ENCODE data around the gene PLCB4.

PLCB4 gene

GRCh38 chr20:9210356-9210755 lies 141.5 kb downstream of the PLCB4 start:
- no peak overlapping the region for H3K23ac ChIP-seq (ENCODE audit: low read depth, low read length, poor library complexity)
- no peak overlapping the region for H2BK15ac ChIP-seq (ENCODE audit: low read length)
- no peaks in the 10 kb centered on the region for H3K27me3 ChIP-seq (ENCODE audit: control insufficient read depth in 3 of 3, insufficient read depth in 3 of 3, low read depth in 1 of 3, low read length in 3 of 3)
- no peak overlapping the region for H3K27ac ChIP-seq (replicated peaks; ENCODE audit: low read length)
- H3K4me3 ChIP-seq (ENCODE audit: low read length in 2 of 2): no peak overlapping the region
- H4K91ac ChIP-seq (ENCODE audit: low read depth, low read length, poor library complexity): no peak overlapping the region
- no peak overlapping the region for H2BK12ac ChIP-seq (ENCODE audit: low read length)
- H2AK5ac ChIP-seq (ENCODE audit: low read depth, low read length): no peak overlapping the region
- DNase-seq (ENCODE audit: low spot score): no peak
- no CpG with 5 or more reads among the region's 5 CpGs for WGBS, 2 donors (ENCODE audit: extremely low coverage in 2 of 2, insufficient read length in 2 of 2, insufficient replicate concordance in 1 of 2)
- no peaks in the 10 kb centered on the region for H3K79me1 ChIP-seq (ENCODE audit: low read depth, low read length)
- no peaks in the 10 kb centered on the region for H3K36me3 ChIP-seq (replicated peaks in 1 of 2; ENCODE audit: control insufficient read depth in 2 of 2, insufficient read depth in 2 of 2, low read length in 2 of 2)
- no peak overlapping the region for H3K4me2 ChIP-seq (ENCODE audit: insufficient read depth, low read length, poor library complexity, severe bottlenecking)
- H3K14ac ChIP-seq (ENCODE audit: low read length): no peak overlapping the region
- H3K9me3 ChIP-seq (replicated peaks in 1 of 2; ENCODE audit: control insufficient read depth in 2 of 2, insufficient read depth in 1 of 2, low read depth in 1 of 2, low read length in 2 of 2): no peaks in the 10 kb centered on the region
- H2AFZ ChIP-seq (ENCODE audit: low read length): no peak overlapping the region
- H4K8ac ChIP-seq (ENCODE audit: low read depth, low read length): no peak overlapping the region
- H2BK5ac ChIP-seq (ENCODE audit: low read length): no peak overlapping the region
- H3K9ac ChIP-seq (ENCODE audit: low read depth, low read length, poor library complexity): no peak overlapping the region
- H3K18ac ChIP-seq (ENCODE audit: low read length): no peak overlapping the region
- no peak overlapping the region for H2BK120ac ChIP-seq (ENCODE audit: low read depth, low read length)
- H3K4me1 ChIP-seq (ENCODE audit: control insufficient read depth in 2 of 2, insufficient read depth in 1 of 2, low read depth in 1 of 2, low read length in 2 of 2): peaks cover 0 to 2% of the 10 kb centered on the region in 2 donors
- H3K4ac ChIP-seq (ENCODE audit: low read length): no peak overlapping the region

DNA sequence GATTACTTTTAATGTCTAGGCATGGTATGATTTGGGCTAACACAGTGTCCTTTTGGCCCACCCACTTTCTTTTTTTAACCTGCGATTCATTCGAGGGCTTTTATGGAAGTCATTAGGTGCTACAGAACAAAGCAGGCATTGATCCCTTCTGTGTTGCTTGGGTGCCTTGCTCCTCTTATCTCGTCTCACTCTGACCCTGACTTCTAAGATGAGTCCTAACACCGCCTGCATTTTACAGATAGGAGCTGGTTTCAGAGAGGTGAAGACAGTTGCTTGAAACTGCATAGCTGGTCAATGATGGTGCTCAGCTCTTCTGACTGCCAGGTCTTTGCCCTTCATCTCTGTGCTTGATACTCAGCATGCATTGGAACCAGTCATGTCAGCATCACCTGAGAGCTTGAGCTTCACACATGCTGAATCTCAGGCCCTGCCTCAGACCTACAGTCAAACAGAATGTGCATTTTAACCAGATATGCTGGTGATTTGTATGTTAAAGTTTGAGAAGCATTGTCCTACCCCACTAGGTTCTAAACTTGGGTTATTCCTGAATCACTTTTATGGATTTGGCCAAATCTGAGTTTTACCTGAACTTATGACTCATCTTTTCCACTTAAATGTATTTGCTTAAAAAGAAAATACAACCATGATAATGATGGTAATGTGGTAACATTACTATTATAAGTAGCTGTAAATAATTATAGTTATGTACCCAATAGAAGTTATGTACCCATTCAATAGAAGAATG lies 142.3 kb downstream of the PLCB4 start:
- Histone ChIP-seq H3K36me3 (replicated peaks in 1 of 2; ENCODE audit: control insufficient read depth in 2 of 2, insufficient read depth in 2 of 2, low read length in 2 of 2) (no peaks in the 10 kb centered on the region), H2BK15ac (ENCODE audit: low read length) (no peak overlapping the region), H3K18ac (ENCODE audit: low read length) (no peak overlapping the region), H2BK5ac (ENCODE audit: low read length) (no peak overlapping the region), H3K4me1 (ENCODE audit: control insufficient read depth in 2 of 2, insufficient read depth in 1 of 2, low read depth in 1 of 2, low read length in 2 of 2) (no peaks in the 10 kb centered on the region), H3K9ac (ENCODE audit: low read depth, low read length, poor library complexity) (no peak overlapping the region), H3K23ac (ENCODE audit: low read depth, low read length, poor library complexity) (no peak overlapping the region), H2AFZ (ENCODE audit: low read length) (no peak overlapping the region), H3K4me3 (ENCODE audit: low read length in 2 of 2) (no peak overlapping the region), H3K9me3 (replicated peaks in 1 of 2; ENCODE audit: control insufficient read depth in 2 of 2, insufficient read depth in 1 of 2, low read depth in 1 of 2, low read length in 2 of 2) (no peaks in the 10 kb centered on the region), H4K91ac (ENCODE audit: low read depth, low read length, poor library complexity) (no peak overlapping the region), H2AK5ac (ENCODE audit: low read depth, low read length) (no peak overlapping the region), H3K4ac (ENCODE audit: low read length) (no peak overlapping the region), H3K27me3 (ENCODE audit: control insufficient read depth in 3 of 3, insufficient read depth in 3 of 3, low read depth in 1 of 3, low read length in 3 of 3) (no peaks in the 10 kb centered on the region), H4K8ac (ENCODE audit: low read depth, low read length) (no peak overlapping the region), H3K14ac (ENCODE audit: low read length) (no peak overlapping the region), H2BK12ac (ENCODE audit: low read length) (no peak overlapping the region), H2BK120ac (ENCODE audit: low read depth, low read length) (no peak overlapping the region), H3K79me1 (ENCODE audit: low read depth, low read length) (no peaks in the 10 kb centered on the region), H3K27ac (replicated peaks; ENCODE audit: low read length) (no peak overlapping the region), H3K4me2 (ENCODE audit: insufficient read depth, low read length, poor library complexity, severe bottlenecking) (no peak overlapping the region)
- WGBS, 2 donors (ENCODE audit: extremely low coverage in 2 of 2, insufficient read length in 2 of 2, insufficient replicate concordance in 1 of 2): no CpG with 5 or more reads among the region's 4 CpGs
- DNase-seq (ENCODE audit: low spot score): no peak

GRCh38 chr20:9212735-9213134 lies 143.8 kb downstream of the PLCB4 start:
- no peak overlapping the region for H3K4me3 ChIP-seq (ENCODE audit: low read length in 2 of 2)
- no peak overlapping the region for H2BK120ac ChIP-seq (ENCODE audit: low read depth, low read length)
- H2AFZ ChIP-seq (ENCODE audit: low read length): no peak overlapping the region
- no peak overlapping the region for H4K8ac ChIP-seq (ENCODE audit: low read depth, low read length)
- H3K79me1 ChIP-seq (ENCODE audit: low read depth, low read length): no peaks in the 10 kb centered on the region
- no peak overlapping the region for H4K91ac ChIP-seq (ENCODE audit: low read depth, low read length, poor library complexity)
- no peak overlapping the region for H2AK5ac ChIP-seq (ENCODE audit: low read depth, low read length)
- no peak overlapping the region for H2BK12ac ChIP-seq (ENCODE audit: low read length)
- H3K23ac ChIP-seq (ENCODE audit: low read depth, low read length, poor library complexity): no peak overlapping the region
- no peaks in the 10 kb centered on the region for H3K27me3 ChIP-seq (ENCODE audit: control insufficient read depth in 3 of 3, insufficient read depth in 3 of 3, low read depth in 1 of 3, low read length in 3 of 3)
- no peak overlapping the region for H2BK5ac ChIP-seq (ENCODE audit: low read length)
- no peaks in the 10 kb centered on the region for H3K9me3 ChIP-seq (replicated peaks in 1 of 2; ENCODE audit: control insufficient read depth in 2 of 2, insufficient read depth in 1 of 2, low read depth in 1 of 2, low read length in 2 of 2)
- H3K27ac ChIP-seq (replicated peaks; ENCODE audit: low read length): no peak overlapping the region
- no peak overlapping the region for H2BK15ac ChIP-seq (ENCODE audit: low read length)
- no peak overlapping the region for H3K9ac ChIP-seq (ENCODE audit: low read depth, low read length, poor library complexity)
- H3K4ac ChIP-seq (ENCODE audit: low read length): no peak overlapping the region
- no peaks in the 10 kb centered on the region for H3K4me1 ChIP-seq (ENCODE audit: control insufficient read depth in 2 of 2, insufficient read depth in 1 of 2, low read depth in 1 of 2, low read length in 2 of 2)
- WGBS, 2 donors (ENCODE audit: extremely low coverage in 2 of 2, insufficient read length in 2 of 2, insufficient replicate concordance in 1 of 2): no CpG with 5 or more reads among the region's 2 CpGs
- H3K18ac ChIP-seq (ENCODE audit: low read length): no peak overlapping the region
- H3K14ac ChIP-seq (ENCODE audit: low read length): no peak overlapping the region
- DNase-seq (ENCODE audit: low spot score): no peak
- no peak overlapping the region for H3K4me2 ChIP-seq (ENCODE audit: insufficient read depth, low read length, poor library complexity, severe bottlenecking)
- no peaks in the 10 kb centered on the region for H3K36me3 ChIP-seq (replicated peaks in 1 of 2; ENCODE audit: control insufficient read depth in 2 of 2, insufficient read depth in 2 of 2, low read length in 2 of 2)

DNA sequence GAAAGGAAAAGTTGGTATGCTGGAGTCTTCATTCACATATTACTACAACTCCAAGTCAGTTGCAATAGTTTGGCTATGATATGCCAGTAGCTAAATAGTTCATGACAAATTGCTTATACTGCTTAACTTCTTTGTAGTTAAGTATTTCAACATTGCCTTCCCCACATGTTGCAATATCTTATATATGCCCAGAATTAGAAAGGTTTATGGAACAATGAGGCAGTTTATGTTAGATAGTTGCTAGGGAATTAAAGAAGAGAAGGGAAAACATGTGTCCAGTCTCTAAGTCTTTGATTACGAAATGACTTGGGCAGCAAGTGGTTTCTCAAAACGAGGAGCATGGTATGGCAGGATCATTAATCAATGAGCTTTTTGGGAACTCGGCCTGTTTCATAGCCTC lies 145.8 kb downstream of the PLCB4 start:
- H3K4me2 ChIP-seq (ENCODE audit: insufficient read depth, low read length, poor library complexity, severe bottlenecking): no peak overlapping the region
- H3K27ac ChIP-seq (replicated peaks; ENCODE audit: low read length): no peak overlapping the region
- H2AK5ac ChIP-seq (ENCODE audit: low read depth, low read length): no peak overlapping the region
- H3K4ac ChIP-seq (ENCODE audit: low read length): no peak overlapping the region
- no CpG with 5 or more reads among the region's 3 CpGs for whole genome bisulfite sequencing, 2 donors (ENCODE audit: extremely low coverage in 2 of 2, insufficient read length in 2 of 2, insufficient replicate concordance in 1 of 2)
- no peaks in the 10 kb centered on the region for H3K79me1 ChIP-seq (ENCODE audit: low read depth, low read length)
- no peaks in the 10 kb centered on the region for H3K9me3 ChIP-seq (replicated peaks in 1 of 2; ENCODE audit: control insufficient read depth in 2 of 2, insufficient read depth in 1 of 2, low read depth in 1 of 2, low read length in 2 of 2)
- H2BK15ac ChIP-seq (ENCODE audit: low read length): no peak overlapping the region
- H2BK5ac ChIP-seq (ENCODE audit: low read length): no peak overlapping the region
- H3K36me3 ChIP-seq (replicated peaks in 1 of 2; ENCODE audit: control insufficient read depth in 2 of 2, insufficient read depth in 2 of 2, low read length in 2 of 2): no peaks in the 10 kb centered on the region
- no peak overlapping the region for H2BK12ac ChIP-seq (ENCODE audit: low read length)
- no peak overlapping the region for H3K9ac ChIP-seq (ENCODE audit: low read depth, low read length, poor library complexity)
- no peak overlapping the region for H3K18ac ChIP-seq (ENCODE audit: low read length)
- H3K4me3 ChIP-seq (ENCODE audit: low read length in 2 of 2): no peak overlapping the region
- no peak overlapping the region for H2AFZ ChIP-seq (ENCODE audit: low read length)
- no peak for DNase-seq (ENCODE audit: low spot score)
- H3K14ac ChIP-seq (ENCODE audit: low read length): no peak overlapping the region
- H4K8ac ChIP-seq (ENCODE audit: low read depth, low read length): no peak overlapping the region
- no peak overlapping the region for H4K91ac ChIP-seq (ENCODE audit: low read depth, low read length, poor library complexity)
- no peaks in the 10 kb centered on the region for H3K4me1 ChIP-seq (ENCODE audit: control insufficient read depth in 2 of 2, insufficient read depth in 1 of 2, low read depth in 1 of 2, low read length in 2 of 2)
- no peak overlapping the region for H3K23ac ChIP-seq (ENCODE audit: low read depth, low read length, poor library complexity)
- no peaks in the 10 kb centered on the region for H3K27me3 ChIP-seq (ENCODE audit: control insufficient read depth in 3 of 3, insufficient read depth in 3 of 3, low read depth in 1 of 3, low read length in 3 of 3)
- H2BK120ac ChIP-seq (ENCODE audit: low read depth, low read length): no peak overlapping the region
